ENCODE results near the gene TXNDC15.
A peak's percentile ranks its signal among the peaks of the same experiment; 100 is the strongest.
"Not testable (repeated sequence)": the region's sequence is repeated elsewhere in the genome, so short reads cannot be mapped to it uniquely, and the experiment has no call there.

Gene TXNDC15

DNA sequence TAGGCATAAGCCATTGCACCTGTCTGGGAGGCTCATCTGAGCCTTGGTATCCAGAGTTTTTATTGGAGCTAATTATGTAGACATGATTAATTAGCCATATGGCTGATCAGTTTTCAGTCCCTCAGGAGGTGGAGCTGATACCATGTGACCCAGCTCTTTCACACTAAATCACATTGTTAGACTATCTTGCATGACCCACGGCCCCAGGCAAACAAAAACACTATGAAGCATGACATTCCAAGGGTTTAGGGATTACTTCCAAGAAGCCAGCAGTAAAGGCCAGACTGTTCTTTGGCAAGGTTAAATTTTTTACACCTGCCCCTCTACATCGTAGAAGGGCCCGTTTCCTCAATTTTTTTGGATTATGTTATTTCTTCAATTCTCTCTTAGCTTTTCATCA lies 33.4 kb upstream of the TXNDC15 start:
- no peak for DNase-seq (ENCODE audit: low read depth)
- TF ChIP-seq, protein P1, sequence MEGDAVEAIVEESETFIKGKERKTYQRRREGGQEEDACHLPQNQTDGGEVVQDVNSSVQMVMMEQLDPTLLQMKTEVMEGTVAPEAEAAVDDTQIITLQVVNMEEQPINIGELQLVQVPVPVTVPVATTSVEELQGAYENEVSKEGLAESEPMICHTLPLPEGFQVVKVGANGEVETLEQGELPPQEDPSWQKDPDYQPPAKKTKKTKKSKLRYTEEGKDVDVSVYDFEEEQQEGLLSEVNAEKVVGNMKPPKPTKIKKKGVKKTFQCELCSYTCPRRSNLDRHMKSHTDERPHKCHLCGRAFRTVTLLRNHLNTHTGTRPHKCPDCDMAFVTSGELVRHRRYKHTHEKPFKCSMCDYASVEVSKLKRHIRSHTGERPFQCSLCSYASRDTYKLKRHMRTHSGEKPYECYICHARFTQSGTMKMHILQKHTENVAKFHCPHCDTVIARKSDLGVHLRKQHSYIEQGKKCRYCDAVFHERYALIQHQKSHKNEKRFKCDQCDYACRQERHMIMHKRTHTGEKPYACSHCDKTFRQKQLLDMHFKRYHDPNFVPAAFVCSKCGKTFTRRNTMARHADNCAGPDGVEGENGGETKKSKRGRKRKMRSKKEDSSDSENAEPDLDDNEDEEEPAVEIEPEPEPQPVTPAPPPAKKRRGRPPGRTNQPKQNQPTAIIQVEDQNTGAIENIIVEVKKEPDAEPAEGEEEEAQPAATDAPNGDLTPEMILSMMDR (conservative IDR thresholded peaks at IDR 0.05; ENCODE audit: low read depth, low read length): no peak
- H3K4me3 ChIP-seq (ENCODE audit: low read depth, low read length): no peak overlapping the region

- DNase-seq (ENCODE audit: low read depth): no peak
- no peak overlapping the region for H3K4me3 ChIP-seq (ENCODE audit: low read depth, low read length)
- TF ChIP-seq, protein P1 (conservative IDR thresholded peaks at IDR 0.05; ENCODE audit: low read depth, low read length): no peak
Observed at GRCh38 chr5:134844252-134844651, 29.9 kb upstream of the TXNDC15 start.

DNA sequence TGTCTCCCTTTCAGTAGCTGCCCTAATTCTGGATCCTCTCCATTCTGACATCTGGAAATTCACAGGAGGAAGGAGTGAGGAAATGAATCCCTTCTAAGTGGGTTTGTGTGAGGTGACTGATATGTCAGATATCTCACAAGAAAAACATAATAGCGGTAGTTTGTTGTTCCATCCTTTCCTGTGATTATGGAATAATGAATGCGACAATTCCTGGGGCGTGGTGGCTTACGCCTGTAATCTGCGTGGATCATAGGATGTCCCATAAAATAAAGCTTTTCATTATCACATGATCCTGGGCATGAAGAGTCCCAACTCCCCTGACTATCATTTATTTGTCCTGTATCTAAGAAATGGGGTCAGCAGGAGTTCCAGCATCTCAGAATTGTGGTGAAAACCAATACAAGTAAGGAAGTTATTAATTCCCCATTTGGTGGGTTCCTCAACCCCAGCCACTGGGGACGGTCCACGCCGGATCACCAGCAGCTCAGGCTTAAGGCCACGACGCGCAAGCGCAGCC lies 28.8 kb upstream of the TXNDC15 start:
- H3K4me3 ChIP-seq (ENCODE audit: low read depth, low read length): peak overlapping the region; percentile 89
- TF ChIP-seq, protein P1 (conservative IDR thresholded peaks at IDR 0.05; ENCODE audit: low read depth, low read length): no peak
- DNase-seq (ENCODE audit: low read depth): no peak

GRCh38 chr5:134845852-134846640 lies 28.1 kb upstream of the TXNDC15 start, which contains the start of gene C5orf24:
Gene C5orf24, plus strand, starts transcription at chr5:134845968. Its CDS starts 8,933 bp downstream, at chr5:134854901.
- TF ChIP-seq, protein P1 (conservative IDR thresholded peaks at IDR 0.05; ENCODE audit: low read depth, low read length): no peak
- peak; percentile 98 for DNase-seq (ENCODE audit: low read depth)
- H3K4me3 ChIP-seq (ENCODE audit: low read depth, low read length): peak within 1 kb of the TSS; percentile 89

- H3K4me3 ChIP-seq (ENCODE audit: low read depth, low read length): peak overlapping the region; percentile 89
- TF ChIP-seq, protein P1 (conservative IDR thresholded peaks at IDR 0.05; ENCODE audit: low read depth, low read length): no peak
- peak; percentile 32 for DNase-seq (ENCODE audit: low read depth)
Observed at GRCh38 chr5:134846641-134846960, 27.6 kb upstream of the TXNDC15 start.

DNA sequence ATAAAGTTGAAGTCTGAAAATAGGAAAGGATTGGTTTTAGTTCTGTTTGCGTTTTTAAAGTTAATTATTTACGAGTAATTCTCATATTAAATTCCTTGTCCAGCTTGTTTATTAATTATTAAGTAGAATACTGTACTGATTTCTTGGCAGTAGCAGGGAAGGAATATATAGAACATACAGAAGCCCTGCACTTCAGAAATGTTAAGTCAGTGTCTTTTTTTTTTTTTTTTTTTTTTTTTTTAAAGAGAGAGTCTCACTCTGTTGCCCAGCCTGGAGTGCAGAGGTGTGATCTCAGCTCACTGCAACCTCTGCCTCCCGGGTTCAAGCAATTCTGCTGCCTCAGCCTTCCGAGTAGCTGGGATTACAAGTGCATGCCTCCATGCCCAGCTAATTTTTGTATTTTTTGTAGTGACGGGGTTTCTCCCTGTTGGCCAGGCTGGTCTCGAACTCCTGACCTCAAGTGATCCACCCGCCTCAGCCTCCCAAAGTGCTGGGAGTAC lies 24.7 kb upstream of the TXNDC15 start:
- DNase-seq (ENCODE audit: low read depth); H3K4me3 ChIP-seq (ENCODE audit: low read depth, low read length): not testable (repeated sequence)

DNA sequence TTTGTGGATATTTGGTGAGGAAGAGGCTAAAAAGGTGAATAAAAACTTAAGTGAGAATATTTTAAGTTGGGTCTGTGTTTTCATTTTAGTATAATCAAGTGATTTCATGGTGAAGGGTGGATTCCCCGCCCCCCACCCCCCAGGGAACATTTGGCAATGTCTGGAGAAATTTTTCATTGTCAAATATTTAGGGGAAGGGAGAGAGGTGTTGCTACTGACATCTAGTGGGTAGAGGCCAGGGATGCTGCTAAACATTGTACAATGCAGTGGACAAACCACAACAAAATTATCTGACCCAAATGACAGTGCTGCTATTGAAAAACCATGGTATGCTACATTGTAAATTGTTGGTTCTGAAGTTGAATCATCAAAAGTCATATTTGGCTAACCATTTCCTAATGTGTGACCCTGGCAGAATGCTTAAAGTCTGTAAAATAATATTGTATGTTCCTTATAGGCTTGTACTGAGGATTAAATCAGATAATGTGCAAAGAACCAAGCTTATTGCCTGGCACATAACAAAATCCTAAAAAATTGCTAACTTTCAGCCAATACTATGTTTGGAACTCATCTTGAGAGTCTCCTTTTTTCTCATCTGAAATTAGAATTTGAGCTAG lies 22.8 kb upstream of the TXNDC15 start:
- TF ChIP-seq, protein P1 (conservative IDR thresholded peaks at IDR 0.05; ENCODE audit: low read depth, low read length): peak; percentile 80
- DNase-seq (ENCODE audit: low read depth): peak; percentile 75
- H3K4me3 ChIP-seq (ENCODE audit: low read depth, low read length): no peak overlapping the region

DNA sequence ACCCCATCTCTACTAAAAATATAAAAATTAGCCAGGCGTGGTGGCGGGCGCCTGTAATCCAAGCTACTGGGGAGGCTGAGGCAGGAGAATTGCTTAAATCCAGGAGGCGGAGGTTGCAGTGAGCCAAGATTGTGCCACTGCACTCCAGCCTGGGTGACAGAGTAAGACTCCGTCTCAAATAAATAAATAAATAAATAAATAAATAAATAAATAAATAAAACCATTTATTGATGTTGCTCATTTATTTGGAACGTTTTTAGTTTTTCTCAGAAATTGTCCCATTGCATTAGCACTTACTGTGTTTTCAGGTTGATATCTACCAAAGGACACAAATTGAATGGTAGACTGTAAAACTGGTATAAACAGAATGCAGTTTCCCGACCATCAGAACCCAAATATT lies 17.7 kb upstream of the TXNDC15 start:
- H3K4me3 ChIP-seq (ENCODE audit: low read depth, low read length); DNase-seq (ENCODE audit: low read depth): not testable (repeated sequence)
